ENCODE data around the gene PRSS48. TPM values are rescaled to one million over a fixed set of nuclear protein-coding genes. Genes with fewer than 3 reads are reported as not detected.
"Not testable (repeated sequence)": the region's sequence is repeated elsewhere in the genome, so short reads cannot be mapped to it uniquely, and the experiment has no call there.

Gene PRSS48
- total and polyA plus RNA-seq, 4 donors, result 0.64 TPM; not detected in 3

- TF ChIP-seq YY1 (IDR thresholded peaks at IDR 0.05), result no peak
- TF ChIP-seq HNF4A (conservative IDR thresholded peaks at IDR 0.05), result peak in 1 of 2 donors; percentile 11
- 64% methylated on average over 7 of the region's 7 CpGs for WGBS
- no peaks in the 10 kb centered on the region for H3K9me3 ChIP-seq (ENCODE audit: control insufficient read depth in 4 of 4, low read length in 3 of 4)
- H3K27ac ChIP-seq (ENCODE audit: low read depth in 1 of 2, low read length in 2 of 2), result no peak overlapping the region
- no peak overlapping the region for H3K9ac ChIP-seq (ENCODE audit: low read depth in 1 of 2, low read length in 2 of 2)
- H3K4me3 ChIP-seq (ENCODE audit: low read depth in 1 of 3, low read length in 3 of 3), result no peak overlapping the region
- no peak for DNase-seq (ENCODE audit: low spot score)
- peaks cover 0 to 4% (median 3%) of the 10 kb centered on the region in 4 donors for H3K4me1 ChIP-seq (ENCODE audit: control insufficient read depth in 4 of 4, insufficient read depth in 4 of 4, low read length in 3 of 4)
- no peaks in the 10 kb centered on the region for H3K27me3 ChIP-seq (ENCODE audit: control insufficient read depth in 4 of 4, insufficient read depth in 4 of 4, low read length in 3 of 4)
- H3K36me3 ChIP-seq (ENCODE audit: control insufficient read depth in 4 of 4, insufficient read depth in 3 of 4, low read depth in 1 of 4, low read length in 3 of 4), result peaks cover 0 to 2% (median 0%) of the 10 kb centered on the region in 4 donors
These were observed 9.0 kb upstream of the PRSS48 start for GRCh38 chr4:151267822-151268535.

GRCh38 chr4:151268905-151269304 is 8.1 kb upstream of the PRSS48 start:
- not testable (repeated sequence) for H3K36me3 ChIP-seq (ENCODE audit: control insufficient read depth in 4 of 4, insufficient read depth in 3 of 4, low read depth in 1 of 4, low read length in 3 of 4); H3K27me3 ChIP-seq (ENCODE audit: control insufficient read depth in 4 of 4, insufficient read depth in 4 of 4, low read length in 3 of 4); H3K4me3 ChIP-seq (ENCODE audit: low read depth in 1 of 3, low read length in 3 of 3); H3K9me3 ChIP-seq (ENCODE audit: control insufficient read depth in 4 of 4, low read length in 3 of 4); H3K27ac ChIP-seq (ENCODE audit: low read depth in 1 of 2, low read length in 2 of 2); H3K4me1 ChIP-seq (ENCODE audit: control insufficient read depth in 4 of 4, insufficient read depth in 4 of 4, low read length in 3 of 4); DNase-seq (ENCODE audit: low spot score); H3K9ac ChIP-seq (ENCODE audit: low read depth in 1 of 2, low read length in 2 of 2)

DNA sequence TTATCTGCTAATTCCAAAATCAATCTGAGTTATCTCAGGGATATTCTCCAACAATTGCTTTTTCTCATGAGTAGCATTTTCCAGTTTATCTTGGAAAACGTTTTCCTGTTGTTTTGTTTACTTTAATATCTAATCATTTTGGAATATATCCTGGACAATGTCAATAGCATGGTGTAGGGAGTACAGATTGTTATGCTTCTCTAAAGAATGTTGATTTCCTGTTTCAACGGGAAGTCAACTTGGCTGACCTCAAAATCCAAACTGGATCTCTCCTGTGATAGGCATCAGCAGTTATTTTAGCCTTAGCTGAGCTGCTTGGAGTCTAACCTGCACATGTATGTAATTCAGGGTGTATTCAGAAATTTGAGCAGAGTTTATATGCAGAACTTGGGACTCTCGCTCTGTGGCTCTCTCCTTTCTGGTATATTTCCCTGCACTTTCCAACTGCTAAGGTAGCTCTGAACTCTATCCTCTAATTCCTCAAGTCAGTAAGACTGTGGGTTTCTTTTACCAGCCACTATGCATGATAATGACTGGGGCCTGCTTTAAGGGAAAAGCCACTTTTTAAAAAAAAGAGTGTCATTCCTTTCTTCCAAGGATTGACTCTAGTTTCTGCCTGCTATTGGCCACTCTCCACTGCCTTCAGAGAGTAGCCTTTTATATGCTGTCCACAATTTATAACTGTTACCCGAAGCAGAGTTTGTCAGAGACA is 7.7 kb downstream of the PRSS48 start:
- TF ChIP-seq NR2F2 (IDR thresholded peaks at IDR 0.05), result peak; percentile 49
- TF ChIP-seq FOXA1 (IDR thresholded peaks at IDR 0.05), result no peak
- no peaks in the 10 kb centered on the region for H3K27me3 ChIP-seq (ENCODE audit: control insufficient read depth in 4 of 4, insufficient read depth in 4 of 4, low read length in 3 of 4)
- 49% methylated on average over 4 of the region's 4 CpGs for WGBS
- H3K36me3 ChIP-seq (ENCODE audit: control insufficient read depth in 4 of 4, insufficient read depth in 3 of 4, low read depth in 1 of 4, low read length in 3 of 4), result no peaks in the 10 kb centered on the region
- no peaks in the 10 kb centered on the region for H3K9me3 ChIP-seq (ENCODE audit: control insufficient read depth in 4 of 4, low read length in 3 of 4)
- no peak overlapping the region for H3K4me3 ChIP-seq (ENCODE audit: low read depth in 1 of 3, low read length in 3 of 3)
- peaks cover 3 to 10% (median 6%) of the 10 kb centered on the region in 4 donors for H3K4me1 ChIP-seq (ENCODE audit: control insufficient read depth in 4 of 4, insufficient read depth in 4 of 4, low read length in 3 of 4)
- H3K27ac ChIP-seq (ENCODE audit: low read depth in 1 of 2, low read length in 2 of 2), result no peak overlapping the region
- no peak overlapping the region for H3K9ac ChIP-seq (ENCODE audit: low read depth in 1 of 2, low read length in 2 of 2)
- DNase-seq (ENCODE audit: low spot score), result no peak

DNA sequence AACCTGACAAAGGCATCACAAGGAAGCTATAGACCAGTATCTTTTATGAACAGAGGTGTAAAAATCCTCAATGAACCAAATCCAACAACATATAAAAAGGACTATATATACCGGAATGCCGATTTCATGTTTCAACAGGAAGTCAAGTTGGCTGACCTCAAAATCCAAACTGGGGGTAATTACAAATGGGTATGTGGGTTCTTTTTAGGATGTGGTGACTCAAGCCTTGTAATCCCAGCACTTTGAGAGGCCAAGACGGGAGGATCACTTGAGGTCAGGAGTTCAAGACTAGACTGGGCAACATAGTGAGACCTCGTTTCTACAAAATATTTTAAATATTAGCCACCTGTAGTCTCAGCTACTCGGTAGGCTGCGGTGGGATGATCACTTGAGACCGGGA is 10.4 kb downstream of the PRSS48 start:
- Histone ChIP-seq H3K27me3 (ENCODE audit: control insufficient read depth in 4 of 4, insufficient read depth in 4 of 4, low read length in 3 of 4) (no peaks in the 10 kb centered on the region), H3K9me3 (ENCODE audit: control insufficient read depth in 4 of 4, low read length in 3 of 4) (no peaks in the 10 kb centered on the region), H3K4me3 (ENCODE audit: low read depth in 1 of 3, low read length in 3 of 3) (no peak overlapping the region), H3K4me1 (ENCODE audit: control insufficient read depth in 4 of 4, insufficient read depth in 4 of 4, low read length in 3 of 4) (peaks cover 2 to 7% (median 5%) of the 10 kb centered on the region in 4 donors), H3K9ac (ENCODE audit: low read depth in 1 of 2, low read length in 2 of 2) (no peak overlapping the region), H3K36me3 (ENCODE audit: control insufficient read depth in 4 of 4, insufficient read depth in 3 of 4, low read depth in 1 of 4, low read length in 3 of 4) (peaks cover 0 to 1% (median 0%) of the 10 kb centered on the region in 4 donors), H3K27ac (ENCODE audit: low read depth in 1 of 2, low read length in 2 of 2) (no peak overlapping the region)
- WGBS, result 91% methylated on average over 7 of the region's 7 CpGs
- no peak for TF ChIP-seq FOXA1 (IDR thresholded peaks at IDR 0.05)
- TF ChIP-seq HNF4G (IDR thresholded peaks at IDR 0.05), result no peak
- TF ChIP-seq RXRA (IDR thresholded peaks at IDR 0.05), result no peak
- no peak for TF ChIP-seq SP1 (IDR thresholded peaks at IDR 0.05)
- TF ChIP-seq, protein P1, sequence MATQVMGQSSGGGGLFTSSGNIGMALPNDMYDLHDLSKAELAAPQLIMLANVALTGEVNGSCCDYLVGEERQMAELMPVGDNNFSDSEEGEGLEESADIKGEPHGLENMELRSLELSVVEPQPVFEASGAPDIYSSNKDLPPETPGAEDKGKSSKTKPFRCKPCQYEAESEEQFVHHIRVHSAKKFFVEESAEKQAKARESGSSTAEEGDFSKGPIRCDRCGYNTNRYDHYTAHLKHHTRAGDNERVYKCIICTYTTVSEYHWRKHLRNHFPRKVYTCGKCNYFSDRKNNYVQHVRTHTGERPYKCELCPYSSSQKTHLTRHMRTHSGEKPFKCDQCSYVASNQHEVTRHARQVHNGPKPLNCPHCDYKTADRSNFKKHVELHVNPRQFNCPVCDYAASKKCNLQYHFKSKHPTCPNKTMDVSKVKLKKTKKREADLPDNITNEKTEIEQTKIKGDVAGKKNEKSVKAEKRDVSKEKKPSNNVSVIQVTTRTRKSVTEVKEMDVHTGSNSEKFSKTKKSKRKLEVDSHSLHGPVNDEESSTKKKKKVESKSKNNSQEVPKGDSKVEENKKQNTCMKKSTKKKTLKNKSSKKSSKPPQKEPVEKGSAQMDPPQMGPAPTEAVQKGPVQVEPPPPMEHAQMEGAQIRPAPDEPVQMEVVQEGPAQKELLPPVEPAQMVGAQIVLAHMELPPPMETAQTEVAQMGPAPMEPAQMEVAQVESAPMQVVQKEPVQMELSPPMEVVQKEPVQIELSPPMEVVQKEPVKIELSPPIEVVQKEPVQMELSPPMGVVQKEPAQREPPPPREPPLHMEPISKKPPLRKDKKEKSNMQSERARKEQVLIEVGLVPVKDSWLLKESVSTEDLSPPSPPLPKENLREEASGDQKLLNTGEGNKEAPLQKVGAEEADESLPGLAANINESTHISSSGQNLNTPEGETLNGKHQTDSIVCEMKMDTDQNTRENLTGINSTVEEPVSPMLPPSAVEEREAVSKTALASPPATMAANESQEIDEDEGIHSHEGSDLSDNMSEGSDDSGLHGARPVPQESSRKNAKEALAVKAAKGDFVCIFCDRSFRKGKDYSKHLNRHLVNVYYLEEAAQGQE (IDR thresholded peaks at IDR 0.05), result no peak
- TF ChIP-seq, protein P2, sequence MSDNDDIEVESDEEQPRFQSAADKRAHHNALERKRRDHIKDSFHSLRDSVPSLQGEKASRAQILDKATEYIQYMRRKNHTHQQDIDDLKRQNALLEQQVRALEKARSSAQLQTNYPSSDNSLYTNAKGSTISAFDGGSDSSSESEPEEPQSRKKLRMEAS (IDR thresholded peaks at IDR 0.05), result no peak
- no peak for TF ChIP-seq HNF4A (conservative IDR thresholded peaks at IDR 0.05)
- TF ChIP-seq, protein P3, sequence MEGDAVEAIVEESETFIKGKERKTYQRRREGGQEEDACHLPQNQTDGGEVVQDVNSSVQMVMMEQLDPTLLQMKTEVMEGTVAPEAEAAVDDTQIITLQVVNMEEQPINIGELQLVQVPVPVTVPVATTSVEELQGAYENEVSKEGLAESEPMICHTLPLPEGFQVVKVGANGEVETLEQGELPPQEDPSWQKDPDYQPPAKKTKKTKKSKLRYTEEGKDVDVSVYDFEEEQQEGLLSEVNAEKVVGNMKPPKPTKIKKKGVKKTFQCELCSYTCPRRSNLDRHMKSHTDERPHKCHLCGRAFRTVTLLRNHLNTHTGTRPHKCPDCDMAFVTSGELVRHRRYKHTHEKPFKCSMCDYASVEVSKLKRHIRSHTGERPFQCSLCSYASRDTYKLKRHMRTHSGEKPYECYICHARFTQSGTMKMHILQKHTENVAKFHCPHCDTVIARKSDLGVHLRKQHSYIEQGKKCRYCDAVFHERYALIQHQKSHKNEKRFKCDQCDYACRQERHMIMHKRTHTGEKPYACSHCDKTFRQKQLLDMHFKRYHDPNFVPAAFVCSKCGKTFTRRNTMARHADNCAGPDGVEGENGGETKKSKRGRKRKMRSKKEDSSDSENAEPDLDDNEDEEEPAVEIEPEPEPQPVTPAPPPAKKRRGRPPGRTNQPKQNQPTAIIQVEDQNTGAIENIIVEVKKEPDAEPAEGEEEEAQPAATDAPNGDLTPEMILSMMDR (IDR thresholded peaks at IDR 0.05; ENCODE audit: low read depth, low read length, missing input control), result no peak
- no peak for TF ChIP-seq RAD21 (IDR thresholded peaks at IDR 0.05)
- no peak for TF ChIP-seq NR2F2 (IDR thresholded peaks at IDR 0.05)
- TF ChIP-seq, protein P4, sequence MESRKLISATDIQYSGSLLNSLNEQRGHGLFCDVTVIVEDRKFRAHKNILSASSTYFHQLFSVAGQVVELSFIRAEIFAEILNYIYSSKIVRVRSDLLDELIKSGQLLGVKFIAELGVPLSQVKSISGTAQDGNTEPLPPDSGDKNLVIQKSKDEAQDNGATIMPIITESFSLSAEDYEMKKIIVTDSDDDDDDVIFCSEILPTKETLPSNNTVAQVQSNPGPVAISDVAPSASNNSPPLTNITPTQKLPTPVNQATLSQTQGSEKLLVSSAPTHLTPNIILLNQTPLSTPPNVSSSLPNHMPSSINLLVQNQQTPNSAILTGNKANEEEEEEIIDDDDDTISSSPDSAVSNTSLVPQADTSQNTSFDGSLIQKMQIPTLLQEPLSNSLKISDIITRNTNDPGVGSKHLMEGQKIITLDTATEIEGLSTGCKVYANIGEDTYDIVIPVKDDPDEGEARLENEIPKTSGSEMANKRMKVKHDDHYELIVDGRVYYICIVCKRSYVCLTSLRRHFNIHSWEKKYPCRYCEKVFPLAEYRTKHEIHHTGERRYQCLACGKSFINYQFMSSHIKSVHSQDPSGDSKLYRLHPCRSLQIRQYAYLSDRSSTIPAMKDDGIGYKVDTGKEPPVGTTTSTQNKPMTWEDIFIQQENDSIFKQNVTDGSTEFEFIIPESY (IDR thresholded peaks at IDR 0.05), result no peak
- no peak for TF ChIP-seq FOXA2 (IDR thresholded peaks at IDR 0.05)
- DNase-seq (ENCODE audit: low spot score), result no peak

Data from liver (tissue), 9 donors.